Endothelial cell of hepatic sinusoid (primary cell): ENCODE results near the gene EEF2KMT.
"Not testable (repeated sequence)": the region's sequence is repeated elsewhere in the genome, so short reads cannot be mapped to it uniquely, and the experiment has no call there.

Experiments used
- in situ Hi-C: cut with HindIII; loops from 2 replicates; pipeline ENCODE4 v1.10.0; 2017; ENCODE audit warnings: low sequenced_read_pairs

Gene EEF2KMT, protein sequence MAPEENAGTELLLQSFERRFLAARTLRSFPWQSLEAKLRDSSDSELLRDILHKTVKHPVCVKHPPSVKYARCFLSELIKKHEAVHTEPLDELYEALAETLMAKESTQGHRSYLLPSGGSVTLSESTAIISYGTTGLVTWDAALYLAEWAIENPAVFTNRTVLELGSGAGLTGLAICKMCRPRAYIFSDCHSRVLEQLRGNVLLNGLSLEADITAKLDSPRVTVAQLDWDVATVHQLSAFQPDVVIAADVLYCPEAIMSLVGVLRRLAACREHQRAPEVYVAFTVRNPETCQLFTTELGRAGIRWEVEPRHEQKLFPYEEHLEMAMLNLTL

GRCh38 chr16:5097470-5098220, at the start of gene EEF2KMT:
Gene EEF2KMT, minus strand, starts transcription at chr16:5097795. Its CDS starts 56 bp downstream, at chr16:5097739.
- in situ Hi-C loops, result not testable (repeated sequence)

- in situ Hi-C loops, result not testable (repeated sequence)
Measured at GRCh38 chr16:5144621-5144956, 47.0 kb upstream of the EEF2KMT start.

DNA sequence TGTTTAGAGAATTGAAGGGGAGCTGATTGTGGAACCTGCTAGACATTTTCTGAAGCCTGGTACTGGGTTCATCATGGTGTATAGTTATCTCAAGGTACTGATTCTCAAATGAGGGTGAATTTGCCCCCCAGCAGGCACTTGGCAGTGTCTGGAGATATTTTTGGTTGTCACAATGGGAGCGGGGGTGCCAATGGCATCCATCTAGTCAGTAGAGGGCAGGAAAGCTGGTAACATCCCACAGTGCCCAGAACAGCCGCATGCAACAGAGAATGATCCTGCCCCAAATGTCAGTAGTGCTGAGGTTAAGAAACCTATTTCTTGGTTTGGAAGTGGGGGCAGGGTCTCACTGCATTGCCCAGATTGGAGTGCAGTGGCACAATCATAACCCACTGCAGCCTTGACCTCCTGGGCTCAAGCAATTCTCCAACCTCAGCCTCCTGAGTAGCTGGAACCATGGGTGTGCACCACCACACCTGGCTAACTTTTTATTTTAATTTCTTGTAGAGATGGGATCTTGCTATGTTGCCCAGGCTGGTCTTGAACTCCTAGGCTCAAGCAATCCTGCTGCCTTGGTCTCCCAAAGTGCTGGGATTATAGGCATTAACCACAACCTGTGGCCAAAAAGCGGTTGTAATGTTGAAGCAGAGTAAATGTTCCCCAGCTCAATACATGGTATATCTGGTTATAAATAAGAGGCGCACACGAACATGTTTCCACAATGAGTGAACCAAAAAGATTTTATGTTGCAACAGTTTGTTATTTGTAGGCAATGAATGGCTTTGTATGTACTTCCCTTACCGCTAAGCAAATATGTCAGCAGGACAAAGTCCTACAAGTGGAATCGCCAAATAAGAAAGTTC, 46.4 kb upstream of the EEF2KMT start:
- in situ Hi-C loops, result no loop called here

GRCh38 chr16:5140151-5140550, 42.6 kb upstream of the EEF2KMT start:
- in situ Hi-C loops, result not testable (repeated sequence)

GRCh38 chr16:5134739-5135452, 37.3 kb upstream of the EEF2KMT start:
- in situ Hi-C loops, result not testable (repeated sequence)

- in situ Hi-C loops, result not testable (repeated sequence)
Measured at GRCh38 chr16:5132915-5133600, 35.5 kb upstream of the EEF2KMT start.

DNA sequence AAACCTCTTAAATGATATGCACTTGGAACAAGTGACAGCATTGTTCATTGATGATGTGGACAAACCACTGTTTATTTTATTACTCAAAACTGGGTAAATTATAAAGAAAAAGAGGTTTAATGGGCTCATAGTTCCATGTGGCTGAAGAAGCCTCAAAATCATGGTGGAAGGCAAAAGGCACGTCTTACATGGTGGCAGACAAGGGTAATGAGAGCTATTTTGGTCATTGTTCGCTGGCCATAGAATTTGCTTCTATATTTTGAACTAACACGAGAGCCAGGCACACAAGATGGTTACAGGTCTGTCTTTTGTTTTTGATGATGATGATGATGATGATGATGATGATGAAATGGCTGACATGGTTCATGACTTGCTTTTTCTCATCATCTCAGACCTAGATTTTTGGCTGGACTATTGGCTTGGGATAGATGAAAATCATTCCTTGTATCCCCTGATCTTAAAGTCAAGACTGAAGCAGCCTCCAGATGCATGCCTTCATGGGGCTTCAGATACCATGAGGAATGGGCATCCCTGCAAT, 33.9 kb upstream of the EEF2KMT start:
- in situ Hi-C loops, result not testable (repeated sequence)

DNA sequence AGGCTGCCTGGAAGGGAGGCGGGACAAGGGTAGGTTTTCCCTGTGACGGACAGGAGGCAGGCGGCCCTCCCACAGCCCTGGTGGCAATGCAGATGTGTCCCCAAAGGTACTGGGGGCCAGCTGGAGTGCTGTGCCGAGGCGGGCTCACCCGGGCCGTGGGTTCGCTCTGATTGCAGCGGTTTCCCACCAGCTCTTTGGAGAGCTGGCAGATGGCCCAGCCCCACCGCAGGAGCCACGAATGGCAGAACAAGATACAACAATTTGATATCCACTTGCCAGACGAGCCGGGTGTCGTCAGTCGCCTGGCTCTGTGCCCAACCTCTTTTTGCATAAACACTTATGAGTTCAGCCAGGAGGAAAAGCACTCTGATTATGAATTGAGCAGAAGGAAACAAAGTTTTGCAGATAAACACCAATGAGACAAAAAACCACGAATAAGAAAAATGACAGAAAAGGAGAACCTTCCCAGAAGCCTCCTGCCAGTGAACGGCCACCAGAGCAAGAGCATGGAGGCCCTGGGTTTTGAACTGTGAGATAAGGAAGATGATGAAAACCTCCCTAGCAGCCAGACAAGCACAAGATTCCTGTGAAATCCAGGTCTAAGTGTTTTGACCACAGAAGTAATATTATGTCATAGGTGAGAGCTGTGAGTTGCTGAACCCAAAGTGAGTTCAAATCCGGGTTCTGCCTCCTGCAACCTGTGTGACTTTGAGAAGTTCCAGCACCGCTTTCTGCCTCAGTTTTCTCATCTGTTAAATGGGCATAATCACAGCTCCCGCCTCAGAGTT, 19.9 kb upstream of the EEF2KMT start:
- in situ Hi-C loops, result not testable (repeated sequence)

DNA sequence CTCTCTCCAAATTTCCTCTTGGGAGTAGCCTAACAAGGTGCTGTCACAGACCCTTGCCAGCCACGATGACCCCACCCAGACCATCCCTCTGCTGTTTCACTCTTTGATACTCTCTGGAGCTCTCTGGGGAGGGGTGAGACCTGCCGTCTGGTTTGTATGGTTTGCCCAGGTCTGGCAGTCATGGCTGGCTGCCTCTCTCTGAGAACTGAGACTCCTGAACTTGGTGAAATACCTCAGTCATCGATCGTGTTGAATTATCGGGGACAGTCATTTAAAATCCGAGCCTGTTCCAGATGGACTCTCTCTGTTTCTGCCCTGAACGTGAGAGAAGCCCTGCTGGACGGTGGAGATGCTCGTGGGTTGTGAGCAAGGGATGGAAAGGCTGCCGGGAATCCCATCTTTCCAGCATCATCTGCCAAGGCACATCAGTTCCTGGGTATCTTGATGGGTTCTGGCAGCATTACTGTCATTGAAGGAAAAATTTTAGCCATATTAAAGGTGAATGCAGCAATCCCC, 19.2 kb upstream of the EEF2KMT start:
- in situ Hi-C loops, result not testable (repeated sequence)

DNA sequence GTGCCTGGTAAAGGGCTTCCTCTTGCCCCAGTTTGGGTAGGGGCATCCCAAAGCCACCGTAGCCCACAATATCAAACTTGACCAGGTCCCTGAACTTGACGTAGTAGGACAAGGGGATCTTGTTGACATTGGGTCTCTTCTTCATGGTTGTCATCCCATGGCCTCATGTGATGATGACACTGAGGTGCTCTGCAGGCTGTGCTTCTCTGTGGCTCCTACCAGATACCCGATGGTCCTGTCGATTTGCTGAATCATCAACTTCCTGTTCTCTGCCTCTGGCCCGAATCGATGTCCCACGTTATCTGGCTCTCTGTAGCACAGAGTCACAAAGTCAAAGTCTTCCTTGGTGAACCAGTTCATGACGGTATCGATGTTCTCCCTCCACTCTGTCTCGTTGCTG, 13.3 kb upstream of the EEF2KMT start:
- in situ Hi-C loops, result not testable (repeated sequence)

DNA sequence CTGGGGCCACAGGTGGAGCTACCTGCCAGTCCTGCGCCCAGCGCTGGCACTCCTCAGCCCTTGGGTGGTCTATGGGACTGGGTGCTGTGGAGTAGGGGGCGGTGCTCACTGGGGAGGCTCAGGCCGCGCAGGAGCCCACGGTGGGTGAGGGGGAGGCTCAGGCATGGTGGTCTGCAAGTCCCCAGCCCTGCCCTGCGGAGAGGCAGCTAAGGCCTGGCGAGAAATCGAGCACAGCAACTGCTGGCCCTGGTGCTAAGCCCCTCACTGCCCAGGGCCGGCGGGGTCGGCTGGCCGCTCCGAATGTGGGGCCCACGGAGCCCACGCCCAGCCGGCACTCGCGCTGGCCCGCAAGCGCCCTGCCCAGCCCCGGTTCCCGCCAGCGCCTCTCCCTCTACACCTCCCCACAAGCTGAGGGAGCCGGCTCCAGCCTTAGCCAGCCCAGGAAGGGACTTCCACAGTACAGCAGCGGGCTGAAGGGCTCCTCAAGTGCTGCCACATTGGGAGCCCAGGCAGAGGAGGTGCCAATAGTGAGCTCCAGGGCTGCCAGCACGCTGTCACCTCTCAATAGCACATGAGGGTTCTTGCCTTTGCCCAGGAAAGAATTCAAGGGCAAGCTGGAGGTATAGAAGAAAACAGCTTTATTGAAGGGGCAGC, 11.0 kb upstream of the EEF2KMT start:
- in situ Hi-C loops, result no loop called here

DNA sequence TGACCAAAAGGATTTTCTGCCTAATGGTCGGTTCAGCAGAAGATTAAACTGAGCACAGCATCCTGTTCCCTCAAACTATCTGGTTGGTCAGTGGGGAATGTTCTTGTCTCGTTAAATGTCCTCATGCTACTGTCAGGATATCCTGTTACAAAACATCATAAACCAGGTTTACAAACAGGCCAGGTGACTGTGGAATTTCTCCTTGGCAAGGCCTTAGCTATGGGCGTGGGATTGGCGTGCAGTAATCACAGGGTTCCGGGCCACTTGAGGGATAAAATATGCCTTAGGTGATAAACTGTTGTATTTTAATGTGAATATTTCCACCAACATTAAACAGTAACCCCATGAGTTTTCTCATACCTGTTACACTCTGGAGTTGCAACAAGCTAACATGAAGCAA, 7.4 kb upstream of the EEF2KMT start:
- in situ Hi-C loops, result not testable (repeated sequence)

GRCh38 chr16:5103296-5104032, 5.9 kb upstream of the EEF2KMT start:
- in situ Hi-C loops, result not testable (repeated sequence)

GRCh38 chr16:5099174-5099573, 1.6 kb upstream of the EEF2KMT start:
- in situ Hi-C loops, result not testable (repeated sequence)

GRCh38 chr16:5098221-5099159, 895 bp upstream of the EEF2KMT start:
- in situ Hi-C loops, result not testable (repeated sequence)

GRCh38 chr16:5097061-5097469, 530 bp downstream of the EEF2KMT start:
- in situ Hi-C loops, result not testable (repeated sequence)
